HUES64 (cell line): ENCODE results near the gene MFSD2B. TPM values are rescaled to one million over a fixed set of nuclear protein-coding genes. Genes with fewer than 3 reads are reported as not detected.
A peak's percentile ranks its signal among the peaks of the same experiment; 100 is the strongest.

Experiments
- H3K27ac ChIP-seq: 2 replicates; pipeline ENCODE4 v1.7.0; 2013; ENCODE audit warnings: low read depth, low read length, inconsistent platforms
- H3K27me3 ChIP-seq: 2 replicates; pipeline ENCODE4 v1.6.1; 2013; ENCODE audit warnings: mild to moderate bottlenecking, low read length; ENCODE audit not compliant: insufficient read depth
- H3K36me3 ChIP-seq: 2 replicates; pipeline ENCODE4 v1.6.1; 2013; ENCODE audit warnings: mild to moderate bottlenecking, low read length; ENCODE audit not compliant: insufficient read depth
- H3K4me1 ChIP-seq: 2 replicates; pipeline ENCODE4 v1.6.1; 2013; ENCODE audit warnings: mild to moderate bottlenecking, low read length, moderate library complexity; ENCODE audit not compliant: insufficient read depth
- H3K4me3 ChIP-seq: 2 replicates; pipeline ENCODE4 v1.5.1; 2013; ENCODE audit warnings: mild to moderate bottlenecking, low read length, moderate library complexity
- H3K9ac ChIP-seq: 2 replicates; pipeline ENCODE4 v1.6.1; 2013; ENCODE audit warnings: mild to moderate bottlenecking, low read depth, low read length
- H3K9me3 ChIP-seq: 2 replicates; pipeline ENCODE4 v1.6.1; 2013; ENCODE audit warnings: low read depth, low read length; ENCODE audit not compliant: insufficient read depth
- WGBS: fragments of 150-250, 120-280 bp; methylation state at CpG from one replicate; pipeline ENCODE4 v1.1.7; 2013; ENCODE audit warnings: missing lambda C conversion rate; 5-methylcytosine and 5-hydroxymethylcytosine counted together
- polyA plus RNA-seq, 2 experiments: library from polyadenylated mRNA; stranded (reverse); fragments of 50-300 nt; gene quantifications; one replicate each; pipeline ENCODE4 v1.2.3, GENCODE V29; 2013

Gene MFSD2B
- 0.45 TPM for polyA plus RNA-seq (2013, experiment 1 of 2)
- 0.32 TPM for polyA plus RNA-seq (2013, experiment 2 of 2)

GRCh38 chr2:24009680-24010476 lies at the start of gene MFSD2B:
TSS of gene MFSD2B (plus strand) at chr2:24010085. CDS start at chr2:24010097, 12 bp downstream.
- WGBS, result 8% methylated on average over 75 of the region's 75 CpGs
- Histone ChIP-seq H3K27ac (no peak within 1 kb of the TSS), H3K4me1 (peaks cover 9% of the 10 kb centered on the region), H3K4me3 (peak within 1 kb of the TSS; percentile 60), H3K36me3 (no peaks in the 10 kb centered on the region), H3K27me3 (peaks cover 21% of the 10 kb centered on the region), H3K9me3 (no peaks in the 10 kb centered on the region), H3K9ac (peak within 1 kb of the TSS; percentile 77)

- Histone ChIP-seq H3K4me1 (no peaks in the 10 kb centered on the region), H3K27ac (no peak overlapping the region), H3K27me3 (no peaks in the 10 kb centered on the region), H3K9ac (no peak overlapping the region), H3K4me3 (no peak overlapping the region), H3K36me3 (peaks cover 14% of the 10 kb centered on the region), H3K9me3 (no peaks in the 10 kb centered on the region)
- 98% methylated on average over 4 of the region's 4 CpGs for WGBS
Observed at GRCh38 chr2:23967846-23968245, 42.0 kb upstream of the MFSD2B start.

GRCh38 chr2:23976883-23977282 lies 33.0 kb upstream of the MFSD2B start:
- no peak overlapping the region for H3K27ac ChIP-seq
- H3K4me1 ChIP-seq, result no peaks in the 10 kb centered on the region
- H3K4me3 ChIP-seq, result no peak overlapping the region
- WGBS, result 97% methylated on average over 8 of the region's 8 CpGs
- H3K27me3 ChIP-seq, result no peaks in the 10 kb centered on the region
- peaks cover 39% of the 10 kb centered on the region for H3K36me3 ChIP-seq
- H3K9me3 ChIP-seq, result no peaks in the 10 kb centered on the region
- H3K9ac ChIP-seq, result no peak overlapping the region

- H3K4me1 ChIP-seq, result peaks cover 11% of the 10 kb centered on the region
- no peaks in the 10 kb centered on the region for H3K27me3 ChIP-seq
- no peaks in the 10 kb centered on the region for H3K9me3 ChIP-seq
- no peak overlapping the region for H3K27ac ChIP-seq
- H3K4me3 ChIP-seq, result no peak overlapping the region
- no peak overlapping the region for H3K9ac ChIP-seq
- peaks cover 22% of the 10 kb centered on the region for H3K36me3 ChIP-seq
- 100% methylated on average over 2 of the region's 2 CpGs for WGBS
Observed at GRCh38 chr2:23988371-23988770, 21.5 kb upstream of the MFSD2B start.

GRCh38 chr2:23992931-23993330 lies 17.0 kb upstream of the MFSD2B start:
- H3K4me3 ChIP-seq, result no peak overlapping the region
- H3K4me1 ChIP-seq, result peaks cover 17% of the 10 kb centered on the region
- no peaks in the 10 kb centered on the region for H3K9me3 ChIP-seq
- no peaks in the 10 kb centered on the region; the same call in 1 of the 2 replicates for H3K36me3 ChIP-seq
- peak overlapping the region; percentile 12; the same call in 1 of the 2 replicates for H3K9ac ChIP-seq
- H3K27ac ChIP-seq, result peak overlapping the region; percentile 36; the same call in 1 of the 2 replicates
- no peaks in the 10 kb centered on the region for H3K27me3 ChIP-seq
- 43% methylated on average over 1 of the region's 1 CpG for WGBS

GRCh38 chr2:23993736-23994269 lies 16.1 kb upstream of the MFSD2B start:
- H3K4me1 ChIP-seq, result peaks cover 17% of the 10 kb centered on the region
- H3K4me3 ChIP-seq, result no peak overlapping the region
- H3K27me3 ChIP-seq, result no peaks in the 10 kb centered on the region
- H3K36me3 ChIP-seq, result no peaks in the 10 kb centered on the region; the same call in 1 of the 2 replicates
- no peak overlapping the region for H3K27ac ChIP-seq
- H3K9me3 ChIP-seq, result no peaks in the 10 kb centered on the region
- no peak overlapping the region for H3K9ac ChIP-seq
- 94% methylated on average over 7 of the region's 8 CpGs for WGBS

- Histone ChIP-seq H3K9ac (no peak overlapping the region), H3K36me3 (peaks cover 1% of the 10 kb centered on the region), H3K9me3 (no peaks in the 10 kb centered on the region), H3K27me3 (no peaks in the 10 kb centered on the region), H3K4me1 (peaks cover 17% of the 10 kb centered on the region), H3K27ac (no peak overlapping the region), H3K4me3 (no peak overlapping the region)
- no CpG with 5 or more reads among the region's 1 CpG for WGBS
Observed at GRCh38 chr2:23994567-23994966, 15.3 kb upstream of the MFSD2B start.

GRCh38 chr2:24007693-24008092 lies 2.2 kb upstream of the MFSD2B start:
- H3K27ac ChIP-seq, result no peak overlapping the region

GRCh38 chr2:24008672-24009366 lies 1.1 kb upstream of the MFSD2B start:
- H3K4me1 ChIP-seq, result peaks cover 9% of the 10 kb centered on the region
- no peak overlapping the region for H3K27ac ChIP-seq
- no peak overlapping the region for H3K4me3 ChIP-seq
- peaks cover 21% of the 10 kb centered on the region for H3K27me3 ChIP-seq
- no peaks in the 10 kb centered on the region for H3K36me3 ChIP-seq
- WGBS, result 74% methylated on average over 13 of the region's 13 CpGs
- H3K9ac ChIP-seq, result no peak overlapping the region
- H3K9me3 ChIP-seq, result no peaks in the 10 kb centered on the region

More at GRCh38 chr2:24007693-24008092, 2.2 kb upstream of the MFSD2B start:
- H3K27me3 ChIP-seq, result peaks cover 21% of the 10 kb centered on the region
- no peaks in the 10 kb centered on the region for H3K36me3 ChIP-seq
- H3K4me1 ChIP-seq, result peaks cover 9% of the 10 kb centered on the region
- H3K9ac ChIP-seq, result no peak overlapping the region
- no peaks in the 10 kb centered on the region for H3K9me3 ChIP-seq
- H3K4me3 ChIP-seq, result no peak overlapping the region

GRCh38 chr2:24009367-24009679 lies 562 bp upstream of the MFSD2B start:
- H3K9me3 ChIP-seq, result no peaks in the 10 kb centered on the region
- H3K4me3 ChIP-seq, result peak overlapping the region; percentile 60
- H3K9ac ChIP-seq, result peak overlapping the region; percentile 77; the same call in 1 of the 2 replicates
- no peaks in the 10 kb centered on the region for H3K36me3 ChIP-seq
- H3K27ac ChIP-seq, result no peak overlapping the region
- H3K27me3 ChIP-seq, result peaks cover 21% of the 10 kb centered on the region
- H3K4me1 ChIP-seq, result peaks cover 9% of the 10 kb centered on the region
- 72% methylated on average over 9 of the region's 9 CpGs for WGBS
